WTC11 (cell line): ENCODE data around the gene LARGE1. TPM values are rescaled to one million over a fixed set of nuclear protein-coding genes. Genes with fewer than 3 reads are reported as not detected.
A peak's percentile ranks its signal among the peaks of the same experiment; 100 is the strongest.

ENCODE experiments used
- ATAC-seq: fragments of 200-7000 bp; cut with Tn5 transposase; 2 replicates; pipeline ENCODE4 v1.10.0; 2021; ENCODE audit warnings: mild to moderate bottlenecking, moderate library complexity
- CTCF ChIA-PET: fragments of 300-600 bp; sonication (Branson Sonifier 250); formaldehyde crosslinking; loops from one replicate; lab custom pipeline; 2021; ENCODE audit warnings: antibody characterized with exemption; lab: Charles Lee
- POLR2A ChIA-PET: fragments of 350-600 bp; sonication (Branson Sonifier 250); formaldehyde crosslinking; loops from one replicate; lab custom pipeline; 2021; ENCODE audit warnings: antibody characterized with exemption; lab: Charles Lee
- DNase-seq: peaks from one replicate; pipeline ENCODE4 v3.0.0; 2021; ENCODE audit warnings: low spot score
- H3K27ac Mint-ChIP-seq: 2 replicates; pipeline ENCODE4 v1.8.0; 2021; ENCODE audit warnings: mixed read lengths
- H3K27me3 Mint-ChIP-seq: 2 replicates; pipeline ENCODE4 v1.8.0; 2021; ENCODE audit warnings: low read depth, mild to moderate bottlenecking, moderate library complexity, mixed read lengths
- H3K36me3 Mint-ChIP-seq: 2 replicates; pipeline ENCODE4 v1.8.0; 2021; ENCODE audit warnings: mixed read lengths
- H3K4me1 Mint-ChIP-seq: 2 replicates; pipeline ENCODE4 v1.8.0; 2022; ENCODE audit warnings: mixed read lengths
- H3K4me3 Mint-ChIP-seq: 2 replicates; pipeline ENCODE4 v1.8.0; 2021; ENCODE audit warnings: mild to moderate bottlenecking, moderate library complexity, mixed read lengths
- H3K9me3 Mint-ChIP-seq: 2 replicates; pipeline ENCODE4 v1.8.0; 2021; ENCODE audit warnings: mixed read lengths
- CREB1 ChIP-seq: sonication (generic); formaldehyde crosslinking; IDR thresholded peaks from 2 replicates; pipeline ENCODE4 v1.8.0; 2023; ENCODE audit warnings: mild to moderate bottlenecking, missing genetic modification reagents
- ELF4 ChIP-seq: sonication (generic); formaldehyde crosslinking; IDR thresholded peaks from 2 replicates; pipeline ENCODE4 v1.8.1; 2022; ENCODE audit warnings: low read depth, mild to moderate bottlenecking, moderate library complexity, missing genetic modification reagents
- NFATC4 ChIP-seq: fragments of 250-450 bp; sonication (Bioruptor Pico); IDR thresholded peaks from 2 replicates; pipeline ENCODE4 v1.9.0; 2021; ENCODE audit warnings: mild to moderate bottlenecking
- STAT6 ChIP-seq: sonication (generic); formaldehyde crosslinking; conservative IDR thresholded peaks from 2 replicates; pipeline ENCODE4 v1.8.1; 2023; ENCODE audit warnings: mild to moderate bottlenecking, low read depth, missing genetic modification reagents, moderate library complexity
- TCF7 ChIP-seq: sonication (generic); formaldehyde crosslinking; IDR thresholded peaks from 2 replicates; pipeline ENCODE4 v1.8.0; 2022; ENCODE audit warnings: mild to moderate bottlenecking, low read depth, missing genetic modification reagents, moderate library complexity
- USF1 ChIP-seq: sonication (generic); formaldehyde crosslinking; IDR thresholded peaks from 2 replicates; pipeline ENCODE4 v1.8.0; 2022; ENCODE audit warnings: mild to moderate bottlenecking, missing genetic modification reagents
- USF2 ChIP-seq: sonication (generic); formaldehyde crosslinking; IDR thresholded peaks from 2 replicates; pipeline ENCODE4 v1.8.1; 2023; ENCODE audit warnings: mild to moderate bottlenecking, missing genetic modification reagents, moderate library complexity
- ZNF425 ChIP-seq: fragments of 250-450 bp; sonication (Bioruptor Pico); conservative IDR thresholded peaks from 2 replicates; pipeline ENCODE4 v1.9.0; 2021; ENCODE audit warnings: mild to moderate bottlenecking
- ZNF512 ChIP-seq: sonication (generic); formaldehyde crosslinking; IDR thresholded peaks from 2 replicates; pipeline ENCODE4 v1.8.1; 2022; ENCODE audit warnings: missing genetic modification reagents, borderline replicate concordance
- ZNF532 ChIP-seq: fragments of 250-450 bp; sonication (Bioruptor Pico); IDR thresholded peaks from 2 replicates; pipeline ENCODE4 v1.9.0; 2021; ENCODE audit warnings: mild to moderate bottlenecking, borderline replicate concordance
- total RNA-seq: library from RNA; stranded (reverse); gene quantifications from 3 replicates; pipeline ENCODE4 v1.2.3, GENCODE V29; 2021

Gene LARGE1
- total RNA-seq, 1 experiment from 2014 or later: 72.6 TPM

GRCh38 chr22:33969045-33969444 is 48.8 kb upstream of the LARGE1 start:
- ATAC-seq: no peak
- no peak overlapping the region for H3K4me3 Mint-ChIP-seq
- no peaks in the 10 kb centered on the region; the same call in 1 of the 2 replicates for H3K27me3 Mint-ChIP-seq
- no peaks in the 10 kb centered on the region for H3K36me3 Mint-ChIP-seq
- no peak overlapping the region for H3K27ac Mint-ChIP-seq
- ChIA-PET CTCF (no interaction called here), POLR2A (no interaction called here)
- no peak for DNase-seq
- TF ChIP-seq ZNF532: no peak
- TF ChIP-seq ELF4 (CRISPR knock-in tag): no peak
- TF ChIP-seq USF2 (CRISPR knock-in tag): peak; percentile 53; the same call in 1 of the 2 replicates
- TF ChIP-seq TCF7 (CRISPR knock-in tag): no peak
- TF ChIP-seq STAT6 (CRISPR knock-in tag): no peak
- 0 out of 2 replicates have a peak, but pooled peaks have one; percentile 18 for TF ChIP-seq USF1 (CRISPR knock-in tag)
- TF ChIP-seq NFATC4 (CRISPR knock-in tag): no peak
- TF ChIP-seq, all 79 proteins: peak for 2
- Mint-ChIP-seq H3K9me3 (peaks cover 3% of the 10 kb centered on the region; the same call in 1 of the 2 replicates), H3K4me1 (peaks cover 12% of the 10 kb centered on the region)

GRCh38 chr22:33964121-33964520 is 43.8 kb upstream of the LARGE1 start:
- ATAC-seq: no peak
- H3K36me3 Mint-ChIP-seq: no peaks in the 10 kb centered on the region
- ChIA-PET POLR2A (no interaction called here), CTCF (no interaction called here)
- H3K9me3 Mint-ChIP-seq: peaks cover 3% of the 10 kb centered on the region
- peaks cover 3% of the 10 kb centered on the region for H3K4me1 Mint-ChIP-seq
- no peak overlapping the region for H3K27ac Mint-ChIP-seq
- H3K4me3 Mint-ChIP-seq: no peak overlapping the region
- TF ChIP-seq CREB1 (CRISPR knock-in tag) (no peak), ZNF425 (CRISPR knock-in tag) (no peak), ZNF512 (no peak)
- TF ChIP-seq, all 79 proteins: peak for 0
- H3K27me3 Mint-ChIP-seq: no peaks in the 10 kb centered on the region
- DNase-seq: no peak
